GM18526 (cell line): ENCODE measurements around the gene TAS2R60.

Experiments
- POLR2A ChIP-seq: IDR thresholded peaks from 3 replicates; pipeline ENCODE4 v1.6.1; 2011; ENCODE audit not compliant: insufficient read length; ENCODE audit errors: extremely low read depth

Gene TAS2R60

DNA sequence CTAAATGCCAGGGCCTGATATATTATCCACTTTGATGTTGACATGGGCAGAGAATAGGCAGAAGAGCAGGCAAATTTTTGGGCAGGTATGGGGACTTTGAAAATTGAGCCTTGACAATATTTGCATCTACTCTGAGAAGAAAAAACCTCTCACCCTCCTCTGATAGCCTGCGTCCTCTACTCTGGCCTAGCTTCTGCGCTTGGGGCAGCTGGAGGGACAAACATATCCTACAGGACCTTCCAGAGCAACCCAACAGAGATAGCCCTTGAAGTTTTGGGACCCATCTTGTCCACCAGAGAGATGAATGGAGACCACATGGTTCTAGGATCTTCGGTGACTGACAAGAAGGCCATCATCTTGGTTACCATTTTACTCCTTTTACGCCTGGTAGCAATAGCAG lies at the start of gene TAS2R60:
TAS2R60 (plus strand) TSS at position 301 of the 400 bp plus-strand sequence; CDS start at position 301, 0 bp downstream.
- no peak for TF ChIP-seq POLR2A

DNA sequence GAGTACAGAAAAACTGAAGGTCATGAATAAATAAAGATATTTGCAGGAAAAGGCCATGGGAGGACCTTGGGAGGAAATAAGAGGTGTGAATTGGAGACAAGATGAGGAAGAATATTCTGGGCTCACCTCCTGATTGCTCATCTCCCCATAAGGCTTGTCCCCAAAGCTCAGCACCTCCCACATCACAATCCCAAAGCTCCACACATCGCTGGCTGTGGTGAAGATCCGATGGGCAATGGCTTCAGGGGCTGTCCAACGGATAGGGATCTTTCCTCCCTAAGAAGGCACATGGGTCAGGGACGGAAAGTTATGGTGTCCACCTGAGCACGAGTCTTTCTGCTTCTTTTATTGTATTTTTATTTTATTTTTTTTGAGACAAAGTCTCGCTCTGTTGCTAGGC lies 49.2 kb upstream of the TAS2R60 start:
- TF ChIP-seq POLR2A: no peak

- no peak for TF ChIP-seq POLR2A
Observed at GRCh38 chr7:143394777-143395176, 48.5 kb upstream of the TAS2R60 start.

- TF ChIP-seq POLR2A: no peak
Observed at GRCh38 chr7:143395187-143396149, 47.8 kb upstream of the TAS2R60 start.

- TF ChIP-seq POLR2A: no peak
Observed at GRCh38 chr7:143396182-143396581, 47.1 kb upstream of the TAS2R60 start.

DNA sequence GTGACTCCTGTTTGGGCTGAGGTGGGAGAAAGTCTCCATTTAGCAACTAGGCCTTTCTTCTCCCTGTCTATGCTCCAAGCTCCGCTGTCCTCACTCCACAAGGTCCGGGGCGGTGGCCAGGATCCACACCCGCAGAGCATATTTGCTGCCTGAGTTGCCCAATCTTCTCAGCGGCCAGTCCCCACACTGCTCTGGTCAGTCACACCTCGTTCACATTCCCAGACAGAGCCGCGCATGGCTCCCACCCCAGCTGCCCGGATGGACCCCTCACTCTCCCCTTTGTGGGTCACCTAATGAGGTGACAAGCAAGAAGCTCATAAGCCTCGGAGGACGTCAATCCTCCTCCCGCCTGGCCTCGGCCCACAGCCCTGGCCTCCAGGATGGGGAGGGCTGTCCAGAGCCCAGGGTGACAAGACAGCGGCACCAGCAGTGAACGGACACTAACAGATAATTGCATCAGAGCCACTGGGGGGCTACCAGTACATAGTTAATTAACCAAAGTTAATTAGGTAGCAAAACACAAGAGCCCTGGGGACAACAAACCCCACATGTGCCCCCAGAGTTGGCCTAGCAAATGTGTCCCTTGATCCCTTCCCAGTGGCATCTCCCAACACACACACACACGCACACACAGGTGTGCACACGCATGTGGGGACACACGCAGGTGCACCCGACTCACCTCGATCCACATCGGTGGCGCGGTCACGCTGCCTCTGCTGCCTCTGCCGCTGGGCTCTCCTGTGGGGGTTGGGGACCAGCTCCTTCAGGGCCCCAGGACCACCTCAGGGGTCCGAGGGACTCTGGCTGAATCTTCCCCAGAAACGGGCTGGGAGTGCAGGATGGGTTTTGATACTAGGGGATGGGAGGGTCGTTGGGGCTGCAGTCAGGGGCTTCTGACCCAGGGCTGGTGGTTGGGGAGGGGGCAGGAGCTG lies 46.4 kb upstream of the TAS2R60 start:
- no peak for TF ChIP-seq POLR2A

GRCh38 chr7:143397710-143398530 lies 45.3 kb upstream of the TAS2R60 start:
- no peak for TF ChIP-seq POLR2A

DNA sequence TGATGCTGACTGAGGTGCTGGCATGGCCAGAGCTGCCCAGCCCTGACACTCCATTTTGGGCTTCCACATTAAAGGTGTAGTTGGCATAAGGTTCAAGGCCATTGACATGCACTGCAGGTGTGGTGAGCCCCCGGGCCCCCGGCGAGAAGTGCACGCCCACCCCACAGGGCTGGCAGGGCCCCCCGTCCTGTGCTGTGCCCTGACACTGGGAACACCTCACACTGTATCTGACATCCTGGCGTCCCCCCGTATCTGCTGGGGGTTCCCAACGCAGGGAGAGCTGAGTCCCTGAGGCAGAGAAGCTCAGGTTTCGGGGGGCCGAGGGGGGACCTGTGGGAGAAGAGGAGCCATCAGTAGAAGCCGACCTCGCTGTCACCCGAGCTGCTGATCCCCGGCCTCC lies 44.6 kb upstream of the TAS2R60 start:
- TF ChIP-seq POLR2A: no peak

DNA sequence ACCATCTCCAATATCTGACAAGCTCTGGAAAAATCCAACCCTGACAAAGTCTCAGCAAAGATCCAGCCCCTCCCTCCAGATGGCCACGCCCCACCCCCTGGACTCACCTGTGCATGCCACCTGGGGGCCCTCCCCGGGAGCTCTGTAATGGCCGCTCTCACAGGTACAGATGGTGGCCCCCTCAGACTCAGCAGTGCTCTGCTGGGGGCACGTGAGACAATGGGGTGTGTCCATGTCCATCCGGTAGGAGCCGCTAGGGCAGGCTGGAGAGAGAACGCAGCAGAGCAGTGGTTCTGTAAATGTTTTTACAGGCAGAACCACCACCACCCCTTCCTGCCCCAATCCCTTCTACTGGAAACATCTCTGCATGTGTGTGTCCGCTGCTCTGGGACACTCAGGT lies 44.1 kb upstream of the TAS2R60 start:
- no peak for TF ChIP-seq POLR2A

DNA sequence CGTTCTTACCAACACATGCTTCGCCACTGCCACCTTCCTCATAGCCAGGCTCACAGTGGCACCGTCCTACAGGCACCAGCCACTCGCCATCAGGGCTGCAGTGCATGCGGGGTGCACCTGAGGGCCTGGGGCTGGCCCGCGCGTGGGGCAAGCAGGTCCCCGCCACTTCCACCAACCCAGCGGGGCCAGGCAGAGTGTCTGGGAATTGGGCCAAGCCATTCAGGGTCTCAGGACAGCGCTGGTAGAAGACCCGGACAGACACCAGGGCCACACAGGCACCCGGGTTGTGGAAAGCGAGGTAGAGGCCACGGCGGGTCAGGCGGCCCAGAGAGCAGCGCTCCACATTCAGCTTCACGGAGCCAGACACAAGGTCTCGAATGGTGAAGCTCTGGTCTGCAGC lies 43.6 kb upstream of the TAS2R60 start:
- no peak for TF ChIP-seq POLR2A

DNA sequence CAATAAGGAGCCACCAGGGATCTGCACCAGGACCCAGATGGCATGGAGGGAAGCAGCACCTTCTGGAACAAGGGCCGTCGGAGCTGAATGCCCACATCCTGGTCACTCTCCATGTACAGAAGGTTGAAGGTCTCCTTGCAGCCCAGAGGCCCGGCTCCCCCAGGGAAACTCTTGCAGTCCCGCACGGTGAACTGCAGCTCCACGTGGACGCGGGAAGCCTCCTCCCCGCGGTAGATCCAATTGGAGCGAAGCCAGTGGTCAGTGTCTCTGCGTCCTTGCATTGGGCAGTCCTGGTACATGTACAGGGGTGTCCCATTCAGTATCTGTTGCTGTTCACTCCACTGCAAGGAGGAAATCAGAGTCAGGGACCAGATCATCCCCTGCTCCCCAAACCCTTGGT lies 42.0 kb upstream of the TAS2R60 start:
- TF ChIP-seq POLR2A: no peak

GRCh38 chr7:143405173-143406001 lies 37.9 kb upstream of the TAS2R60 start:
- no peak for TF ChIP-seq POLR2A

GRCh38 chr7:143406002-143406357 lies 37.3 kb upstream of the TAS2R60 start:
- no peak for TF ChIP-seq POLR2A

DNA sequence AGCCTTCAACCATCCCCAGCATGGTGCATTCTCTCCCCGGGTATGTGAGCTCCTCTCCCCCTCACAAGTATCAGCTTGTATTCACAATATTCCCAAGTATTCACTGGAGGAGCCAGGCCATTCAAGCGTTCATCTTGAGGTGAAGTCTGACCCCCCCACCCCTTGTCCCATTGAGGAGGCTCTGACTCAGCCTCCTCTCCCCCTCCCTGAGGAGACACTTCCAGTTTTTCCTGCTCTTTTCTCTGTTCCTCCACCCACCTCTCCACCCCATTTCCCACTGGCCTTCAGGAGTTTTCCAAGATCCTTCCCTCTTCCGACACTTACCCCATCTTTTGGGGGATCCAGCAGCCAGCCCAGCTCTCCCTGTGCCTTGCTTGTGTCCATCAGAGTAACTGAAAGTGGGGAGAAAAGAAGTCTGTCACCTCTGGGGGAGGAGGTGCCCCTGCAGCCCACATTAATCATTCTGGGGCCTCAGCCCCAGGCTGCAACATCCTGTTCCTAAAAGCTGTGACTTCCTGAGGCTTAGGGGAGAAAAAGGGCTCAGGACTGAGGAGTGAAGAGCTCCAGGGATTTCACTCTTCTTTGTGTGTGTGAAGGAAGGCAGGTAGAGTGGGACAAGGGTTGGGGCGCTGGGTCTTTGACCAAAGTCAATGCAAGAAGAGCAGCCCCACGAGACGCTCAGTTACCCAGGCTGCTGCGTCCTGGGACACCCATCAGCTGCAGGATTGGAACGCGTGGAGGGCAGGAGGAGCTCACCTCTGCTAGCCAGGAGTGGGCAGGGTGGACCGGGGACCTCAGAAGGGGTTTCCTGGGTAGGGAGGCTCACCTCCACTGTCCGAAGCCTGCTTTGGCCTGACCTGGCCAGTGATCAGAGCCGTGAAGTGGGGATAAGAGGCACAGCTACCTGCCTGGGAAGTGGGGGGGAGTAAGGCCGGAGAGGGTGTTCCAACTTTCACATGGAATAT lies 35.7 kb upstream of the TAS2R60 start:
- TF ChIP-seq POLR2A: no peak
